AG04450 (cell line): ENCODE results near the gene ZNF219. TPM values are rescaled to one million over a fixed set of nuclear protein-coding genes. Genes with fewer than 3 reads are reported as not detected.

ENCODE experiments used
- CTCF ChIA-PET: fragments of 300-600, 350-600 bp; formaldehyde crosslinking; extraction: SDS; loops from one replicate; lab custom pipeline; 2022; ENCODE audit warnings: antibody characterized with exemption, inconsistent platforms; lab: Charles Lee
- POLR2A ChIA-PET: fragments of 350-600 bp; formaldehyde crosslinking; extraction: SDS; loops from one replicate; lab custom pipeline; 2021; ENCODE audit warnings: antibody characterized with exemption, inconsistent platforms; lab: Yijun Ruan, JAX
- DNase-seq: peaks from one replicate; pipeline ENCODE4 v3.0.0-alpha.2; 2011; ENCODE audit warnings: low read depth, low spot score
- H3K27ac ChIP-seq: one replicate; pipeline ENCODE4 v1.5.1; 2012; ENCODE audit warnings: low read depth, low read length, control low read depth
- H3K27me3 ChIP-seq: one replicate; pipeline ENCODE4 v1.6.0; 2012; ENCODE audit warnings: low read length; ENCODE audit not compliant: control insufficient read depth, insufficient read depth
- H3K4me3 ChIP-seq: 2 replicates; pipeline ENCODE4 v1.5.1; 2011; ENCODE audit warnings: mild to moderate bottlenecking, low read depth, low read length, control low read depth
- H3K9me3 ChIP-seq: 2 replicates; pipeline ENCODE4 v1.5.1; 2012; ENCODE audit warnings: low read length; ENCODE audit not compliant: control insufficient read depth, insufficient read depth
- polyA plus RNA-seq: library from polyadenylated mRNA; depleted of rRNA; stranded (reverse); fragments of >200 nt; gene quantifications from 2 replicates; pipeline ENCODE4 v1.2.3, GENCODE V29; 2011
- TF ChIP-seq, protein P1 (sequence below): IDR thresholded peaks from 2 replicates; pipeline ENCODE4 v1.5.1; 2011; ENCODE audit warnings: low read depth, low read length, control low read depth, inconsistent platforms

The ZNF219 gene
- polyA plus RNA-seq, 1 experiment: 3.9 TPM

DNA sequence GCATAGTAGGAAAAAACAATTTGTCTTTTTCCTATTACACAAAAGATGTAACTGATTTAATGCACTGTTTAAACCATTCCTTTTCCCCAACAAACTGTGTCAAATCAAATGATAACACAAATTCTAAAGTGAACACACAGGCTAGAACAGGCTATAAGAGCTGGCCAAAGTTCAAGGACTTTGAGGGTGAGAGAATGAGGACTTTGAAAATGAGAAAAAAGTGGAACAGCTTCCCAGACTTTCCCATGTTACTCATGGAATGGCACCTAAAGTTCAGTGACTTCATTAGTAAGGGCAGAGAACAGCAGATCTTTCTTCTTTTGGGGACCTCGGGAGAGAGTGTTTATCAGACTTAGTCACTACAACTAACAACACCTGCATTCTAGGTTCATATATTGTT is 25.0 kb upstream of the ZNF219 start:
- TF ChIP-seq, protein P1, sequence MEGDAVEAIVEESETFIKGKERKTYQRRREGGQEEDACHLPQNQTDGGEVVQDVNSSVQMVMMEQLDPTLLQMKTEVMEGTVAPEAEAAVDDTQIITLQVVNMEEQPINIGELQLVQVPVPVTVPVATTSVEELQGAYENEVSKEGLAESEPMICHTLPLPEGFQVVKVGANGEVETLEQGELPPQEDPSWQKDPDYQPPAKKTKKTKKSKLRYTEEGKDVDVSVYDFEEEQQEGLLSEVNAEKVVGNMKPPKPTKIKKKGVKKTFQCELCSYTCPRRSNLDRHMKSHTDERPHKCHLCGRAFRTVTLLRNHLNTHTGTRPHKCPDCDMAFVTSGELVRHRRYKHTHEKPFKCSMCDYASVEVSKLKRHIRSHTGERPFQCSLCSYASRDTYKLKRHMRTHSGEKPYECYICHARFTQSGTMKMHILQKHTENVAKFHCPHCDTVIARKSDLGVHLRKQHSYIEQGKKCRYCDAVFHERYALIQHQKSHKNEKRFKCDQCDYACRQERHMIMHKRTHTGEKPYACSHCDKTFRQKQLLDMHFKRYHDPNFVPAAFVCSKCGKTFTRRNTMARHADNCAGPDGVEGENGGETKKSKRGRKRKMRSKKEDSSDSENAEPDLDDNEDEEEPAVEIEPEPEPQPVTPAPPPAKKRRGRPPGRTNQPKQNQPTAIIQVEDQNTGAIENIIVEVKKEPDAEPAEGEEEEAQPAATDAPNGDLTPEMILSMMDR: no peak
- ChIA-PET POLR2A (no interaction called here), CTCF (interaction anchor here (0.5 to 3.5 kb wide), 6 partner anchors 9 to 251 kb away, joined by 3 to 27 read pairs (median 4); no protein-coding TSS in a partner anchor)
- Histone ChIP-seq H3K27me3 (peaks cover 10% of the 10 kb centered on the region), H3K4me3 (no peak overlapping the region), H3K27ac (no peak overlapping the region), H3K9me3 (no peaks in the 10 kb centered on the region)
- no peak for DNase-seq

DNA sequence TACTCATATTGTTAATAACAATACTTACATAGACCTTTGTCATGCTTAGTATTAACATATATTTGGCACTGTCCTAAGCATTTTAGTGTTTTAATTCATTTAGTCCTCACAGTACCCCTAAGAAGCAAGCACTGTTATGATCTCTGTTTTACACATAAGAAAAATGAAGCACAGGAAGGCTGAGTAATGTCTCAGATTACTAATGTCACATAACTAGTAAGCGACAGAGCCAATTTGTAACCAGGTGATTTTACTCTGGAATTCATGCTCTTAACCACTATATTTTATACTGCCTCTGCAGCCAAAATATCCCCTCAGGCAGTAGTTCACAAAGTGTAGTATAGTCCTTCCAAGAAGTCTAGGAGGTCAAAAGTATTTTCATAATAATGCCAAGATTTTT is 22.7 kb upstream of the ZNF219 start:
- CTCF ChIA-PET: no interaction called here
- Histone ChIP-seq H3K4me3 (no peak overlapping the region), H3K9me3 (no peaks in the 10 kb centered on the region), H3K27me3 (peaks cover 7% of the 10 kb centered on the region), H3K27ac (no peak overlapping the region)
- TF ChIP-seq, protein P1: no peak
- DNase-seq: no peak
- POLR2A ChIA-PET: no interaction called here

DNA sequence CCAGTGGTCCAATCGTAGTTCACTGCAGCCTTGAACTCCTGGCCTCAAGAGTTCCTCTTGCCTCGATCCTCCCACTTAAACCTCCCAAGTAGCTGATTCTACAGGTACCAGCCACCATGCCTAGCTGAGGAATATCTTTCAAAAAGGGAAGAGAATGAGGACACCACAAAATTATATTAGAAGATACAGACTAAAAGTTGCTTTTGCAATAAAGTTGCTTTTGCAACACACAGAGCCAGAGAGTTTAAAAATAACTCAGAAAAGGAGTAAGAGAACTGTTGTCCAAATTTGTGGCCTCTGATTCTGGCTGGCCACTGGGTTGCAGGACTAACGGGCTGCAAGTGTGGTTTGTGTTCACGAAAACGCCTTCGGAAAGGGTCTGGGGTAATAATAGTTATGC is 22.2 kb upstream of the ZNF219 start:
- CTCF ChIA-PET: no interaction called here

DNA sequence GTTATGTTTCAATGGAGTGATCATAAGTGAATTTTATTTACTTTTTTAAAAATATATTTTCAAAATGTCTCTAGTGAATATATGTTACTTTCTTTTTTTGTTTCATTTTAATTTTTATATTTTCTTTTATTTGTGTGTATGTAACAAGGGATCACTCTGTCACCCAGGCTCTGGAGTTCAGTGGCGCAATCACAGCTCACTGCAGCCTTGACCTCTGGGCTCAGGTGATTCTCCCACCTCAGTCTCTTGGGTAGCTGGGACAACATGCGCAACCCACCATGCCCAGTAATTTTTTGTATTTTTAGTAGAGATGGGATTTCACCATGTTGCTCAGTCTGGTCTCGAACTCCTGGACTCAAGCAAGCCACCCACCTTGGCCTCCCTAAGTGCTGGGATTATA is 20.5 kb upstream of the ZNF219 start:
- TF ChIP-seq, protein P1: no peak
- Histone ChIP-seq H3K9me3 (no peaks in the 10 kb centered on the region), H3K27ac (no peak overlapping the region), H3K4me3 (no peak overlapping the region), H3K27me3 (peaks cover 5% of the 10 kb centered on the region)
- no peak for DNase-seq
- ChIA-PET CTCF (interaction anchor here (1.2 kb wide), 1 partner anchor 15 kb away, joined by 7 read pairs; no protein-coding TSS in a partner anchor), POLR2A (no interaction called here)

More for the DNA sequence above, 22.2 kb upstream of the ZNF219 start:
- no peak overlapping the region for H3K27ac ChIP-seq
- peaks cover 7% of the 10 kb centered on the region for H3K27me3 ChIP-seq
- TF ChIP-seq, protein P1: no peak
- H3K9me3 ChIP-seq: no peaks in the 10 kb centered on the region
- no peak overlapping the region for H3K4me3 ChIP-seq
- no peak for DNase-seq
- POLR2A ChIA-PET: no interaction called here

DNA sequence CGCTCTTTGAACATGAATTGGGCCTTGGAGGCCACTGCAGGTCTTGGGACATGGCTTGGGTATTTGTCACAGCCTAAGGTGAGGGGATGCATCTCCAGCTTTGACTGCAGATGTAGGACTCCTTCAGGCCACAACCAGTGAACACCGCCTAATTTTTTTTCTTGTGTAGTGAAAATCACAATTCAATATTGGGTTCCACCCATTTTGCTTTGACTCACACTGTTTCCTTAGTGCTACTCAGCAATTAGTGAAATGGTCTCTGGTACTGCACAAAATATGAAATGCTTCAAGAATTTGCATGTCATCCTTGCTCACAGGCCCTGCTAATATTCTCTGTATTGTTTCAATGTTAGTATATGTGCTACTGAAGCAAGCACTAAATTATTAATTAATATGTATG is 14.9 kb upstream of the ZNF219 start:
- POLR2A ChIA-PET: no interaction called here
- Histone ChIP-seq H3K4me3 (no peak overlapping the region), H3K27ac (no peak overlapping the region), H3K27me3 (no peaks in the 10 kb centered on the region), H3K9me3 (no peaks in the 10 kb centered on the region)
- TF ChIP-seq, protein P1: no peak
- no peak for DNase-seq
- CTCF ChIA-PET: interaction anchor here (1.3 kb wide), 1 partner anchor 98 kb away, joined by 7 read pairs; no protein-coding TSS in a partner anchor
